Measurements from ENCODE around the gene ADORA2A.

Gene ADORA2A

GRCh38 chr22:24474649-24475255 lies 47.4 kb downstream of the ADORA2A start:
- no peak overlapping the region for H3K4me3 ChIP-seq (ENCODE audit: control insufficient read depth in 1 of 7, extremely low read depth in 1 of 7, insufficient read depth in 4 of 7, low read depth in 2 of 7, low read length in 6 of 7)
- WGBS (ENCODE audit: insufficient coverage), result no CpG with 5 or more reads among the region's 5 CpGs
- no peak overlapping the region for H3K27ac ChIP-seq (ENCODE audit: insufficient read depth in 1 of 2, low read depth in 1 of 2, low read length in 2 of 2, poor library complexity in 1 of 2, severe bottlenecking in 2 of 2)
- CTCF ChIA-PET, result interaction anchor here (1.6 to 3.3 kb wide), 2 partner anchors 9 to 20 kb away, joined by 7 to 12 read pairs; no protein-coding TSS in a partner anchor
- DNase-seq, result no peak
- no peaks in the 10 kb centered on the region for H3K36me3 ChIP-seq (ENCODE audit: control insufficient read depth in 4 of 4, insufficient read depth in 4 of 4, low read length in 3 of 4)
- H3K4me1 ChIP-seq (ENCODE audit: control extremely low read depth in 1 of 4, control insufficient read depth in 4 of 4, insufficient read depth in 4 of 4, low read length in 3 of 4), result peaks cover 0 to 2% (median 0%) of the 10 kb centered on the region in 4 experiments
- POLR2A ChIA-PET, result interaction anchor here (0.8 kb wide), 1 partner anchor 19 kb away, joined by 3 read pairs; no protein-coding TSS in a partner anchor
- H3K27me3 ChIP-seq (replicated peaks in 2 of 5; ENCODE audit: control insufficient read depth in 4 of 5, insufficient read depth in 5 of 5, low read length in 4 of 5), result no peaks in the 10 kb centered on the region
- peaks cover 0 to 2% (median 0%) of the 10 kb centered on the region in 5 experiments for H3K9me3 ChIP-seq (ENCODE audit: control extremely low read depth in 1 of 5, control insufficient read depth in 4 of 5, insufficient read depth in 2 of 5, low read depth in 1 of 5, low read length in 4 of 5)

GRCh38 chr22:24481641-24482040 lies 54.2 kb downstream of the ADORA2A start:
- Histone ChIP-seq H3K4me3 (ENCODE audit: control insufficient read depth in 1 of 7, extremely low read depth in 1 of 7, insufficient read depth in 4 of 7, low read depth in 2 of 7, low read length in 6 of 7) (no peak overlapping the region), H3K27ac (ENCODE audit: insufficient read depth in 1 of 2, low read depth in 1 of 2, low read length in 2 of 2, poor library complexity in 1 of 2, severe bottlenecking in 2 of 2) (no peak overlapping the region), H3K9me3 (ENCODE audit: control extremely low read depth in 1 of 5, control insufficient read depth in 4 of 5, insufficient read depth in 2 of 5, low read depth in 1 of 5, low read length in 4 of 5) (no peaks in the 10 kb centered on the region), H3K4me1 (ENCODE audit: control extremely low read depth in 1 of 4, control insufficient read depth in 4 of 4, insufficient read depth in 4 of 4, low read length in 3 of 4) (peaks cover 0 to 8% (median 4%) of the 10 kb centered on the region in 4 experiments), H3K36me3 (ENCODE audit: control insufficient read depth in 4 of 4, insufficient read depth in 4 of 4, low read length in 3 of 4) (no peaks in the 10 kb centered on the region), H3K27me3 (replicated peaks in 2 of 5; ENCODE audit: control insufficient read depth in 4 of 5, insufficient read depth in 5 of 5, low read length in 4 of 5) (no peaks in the 10 kb centered on the region)
- no CpG with 5 or more reads among the region's 1 CpG for WGBS (ENCODE audit: insufficient coverage)
- DNase-seq, result no peak
- ChIA-PET POLR2A (no interaction called here), CTCF (interaction anchor here (0.6 to 3.0 kb wide), 4 partner anchors 10 to 55 kb away, joined by 3 to 11 read pairs (median 4); partner anchors contain the start of gene ADORA2A)

- ChIA-PET POLR2A (no interaction called here), CTCF (interaction anchor here (1.9 to 2.1 kb wide), 2 partner anchors 16 to 44 kb away, joined by 5 to 7 read pairs; no protein-coding TSS in a partner anchor)
- WGBS (ENCODE audit: insufficient coverage), result 48% methylated on average over 3 of the region's 3 CpGs
- H3K4me1 ChIP-seq (ENCODE audit: control extremely low read depth in 1 of 4, control insufficient read depth in 4 of 4, insufficient read depth in 4 of 4, low read length in 3 of 4), result peaks cover 0 to 11% (median 5%) of the 10 kb centered on the region in 4 experiments
- peak in 2 of 3 donors; percentile 55 to 73 for DNase-seq
- no peaks in the 10 kb centered on the region for H3K9me3 ChIP-seq (ENCODE audit: control extremely low read depth in 1 of 5, control insufficient read depth in 4 of 5, insufficient read depth in 2 of 5, low read depth in 1 of 5, low read length in 4 of 5)
- no peaks in the 10 kb centered on the region for H3K36me3 ChIP-seq (ENCODE audit: control insufficient read depth in 4 of 4, insufficient read depth in 4 of 4, low read length in 3 of 4)
- H3K4me3 ChIP-seq (ENCODE audit: control insufficient read depth in 1 of 7, extremely low read depth in 1 of 7, insufficient read depth in 4 of 7, low read depth in 2 of 7, low read length in 6 of 7), result peak overlapping the region in 1 of 7 experiments; percentile 25
- no peaks in the 10 kb centered on the region for H3K27me3 ChIP-seq (replicated peaks in 2 of 5; ENCODE audit: control insufficient read depth in 4 of 5, insufficient read depth in 5 of 5, low read length in 4 of 5)
- H3K27ac ChIP-seq (ENCODE audit: insufficient read depth in 1 of 2, low read depth in 1 of 2, low read length in 2 of 2, poor library complexity in 1 of 2, severe bottlenecking in 2 of 2), result no peak overlapping the region
Measured at GRCh38 chr22:24482575-24482974, 55.2 kb downstream of the ADORA2A start.

- H3K4me3 ChIP-seq (ENCODE audit: control insufficient read depth in 1 of 7, extremely low read depth in 1 of 7, insufficient read depth in 4 of 7, low read depth in 2 of 7, low read length in 6 of 7), result no peak overlapping the region
- POLR2A ChIA-PET, result no interaction called here
- H3K36me3 ChIP-seq (ENCODE audit: control insufficient read depth in 4 of 4, insufficient read depth in 4 of 4, low read length in 3 of 4), result no peaks in the 10 kb centered on the region
- peaks cover 0 to 11% (median 5%) of the 10 kb centered on the region in 4 experiments for H3K4me1 ChIP-seq (ENCODE audit: control extremely low read depth in 1 of 4, control insufficient read depth in 4 of 4, insufficient read depth in 4 of 4, low read length in 3 of 4)
- no peaks in the 10 kb centered on the region for H3K27me3 ChIP-seq (replicated peaks in 2 of 5; ENCODE audit: control insufficient read depth in 4 of 5, insufficient read depth in 5 of 5, low read length in 4 of 5)
- no CpG with 5 or more reads among the region's 2 CpGs for WGBS (ENCODE audit: insufficient coverage)
- CTCF ChIA-PET, result interaction anchor here (1.8 to 2.1 kb wide), 3 partner anchors 8 to 44 kb away, joined by 5 to 7 read pairs (median 7); no protein-coding TSS in a partner anchor
- no peak overlapping the region for H3K27ac ChIP-seq (ENCODE audit: insufficient read depth in 1 of 2, low read depth in 1 of 2, low read length in 2 of 2, poor library complexity in 1 of 2, severe bottlenecking in 2 of 2)
- DNase-seq, result no peak
- H3K9me3 ChIP-seq (ENCODE audit: control extremely low read depth in 1 of 5, control insufficient read depth in 4 of 5, insufficient read depth in 2 of 5, low read depth in 1 of 5, low read length in 4 of 5), result no peaks in the 10 kb centered on the region
Measured at GRCh38 chr22:24482998-24483397, 55.6 kb downstream of the ADORA2A start.

GRCh38 chr22:24483976-24484545 lies 56.7 kb downstream of the ADORA2A start:
- Histone ChIP-seq H3K27ac (ENCODE audit: insufficient read depth in 1 of 2, low read depth in 1 of 2, low read length in 2 of 2, poor library complexity in 1 of 2, severe bottlenecking in 2 of 2) (no peak overlapping the region), H3K36me3 (ENCODE audit: control insufficient read depth in 4 of 4, insufficient read depth in 4 of 4, low read length in 3 of 4) (no peaks in the 10 kb centered on the region), H3K9me3 (ENCODE audit: control extremely low read depth in 1 of 5, control insufficient read depth in 4 of 5, insufficient read depth in 2 of 5, low read depth in 1 of 5, low read length in 4 of 5) (no peaks in the 10 kb centered on the region), H3K27me3 (replicated peaks in 2 of 5; ENCODE audit: control insufficient read depth in 4 of 5, insufficient read depth in 5 of 5, low read length in 4 of 5) (no peaks in the 10 kb centered on the region), H3K4me1 (ENCODE audit: control extremely low read depth in 1 of 4, control insufficient read depth in 4 of 4, insufficient read depth in 4 of 4, low read length in 3 of 4) (peaks cover 0 to 11% (median 5%) of the 10 kb centered on the region in 4 experiments), H3K4me3 (ENCODE audit: control insufficient read depth in 1 of 7, extremely low read depth in 1 of 7, insufficient read depth in 4 of 7, low read depth in 2 of 7, low read length in 6 of 7) (no peak overlapping the region)
- CTCF ChIA-PET, result interaction anchor here (1.4 to 2.1 kb wide), 5 partner anchors 9 to 45 kb away, joined by 3 to 7 read pairs (median 5); no protein-coding TSS in a partner anchor
- no peak for DNase-seq
- 90% methylated on average over 4 of the region's 5 CpGs for WGBS (ENCODE audit: insufficient coverage)
- POLR2A ChIA-PET, result no interaction called here

GRCh38 chr22:24485170-24485569 lies 57.8 kb downstream of the ADORA2A start:
- H3K36me3 ChIP-seq (ENCODE audit: control insufficient read depth in 4 of 4, insufficient read depth in 4 of 4, low read length in 3 of 4), result no peaks in the 10 kb centered on the region
- no peak for DNase-seq
- no peak overlapping the region for H3K4me3 ChIP-seq (ENCODE audit: control insufficient read depth in 1 of 7, extremely low read depth in 1 of 7, insufficient read depth in 4 of 7, low read depth in 2 of 7, low read length in 6 of 7)
- WGBS (ENCODE audit: insufficient coverage), result 100% methylated on average over 4 of the region's 4 CpGs
- CTCF ChIA-PET, result interaction anchor here (1.4 to 2.6 kb wide), 3 partner anchors 16 to 63 kb away, joined by 3 to 14 read pairs (median 3); no protein-coding TSS in a partner anchor
- H3K4me1 ChIP-seq (ENCODE audit: control extremely low read depth in 1 of 4, control insufficient read depth in 4 of 4, insufficient read depth in 4 of 4, low read length in 3 of 4), result peaks cover 0 to 11% (median 5%) of the 10 kb centered on the region in 4 experiments
- no peaks in the 10 kb centered on the region for H3K9me3 ChIP-seq (ENCODE audit: control extremely low read depth in 1 of 5, control insufficient read depth in 4 of 5, insufficient read depth in 2 of 5, low read depth in 1 of 5, low read length in 4 of 5)
- H3K27ac ChIP-seq (ENCODE audit: insufficient read depth in 1 of 2, low read depth in 1 of 2, low read length in 2 of 2, poor library complexity in 1 of 2, severe bottlenecking in 2 of 2), result no peak overlapping the region
- POLR2A ChIA-PET, result no interaction called here
- H3K27me3 ChIP-seq (replicated peaks in 2 of 5; ENCODE audit: control insufficient read depth in 4 of 5, insufficient read depth in 5 of 5, low read length in 4 of 5), result no peaks in the 10 kb centered on the region

GRCh38 chr22:24485608-24486007 lies 58.2 kb downstream of the ADORA2A start:
- peaks cover 0 to 11% (median 5%) of the 10 kb centered on the region in 4 experiments for H3K4me1 ChIP-seq (ENCODE audit: control extremely low read depth in 1 of 4, control insufficient read depth in 4 of 4, insufficient read depth in 4 of 4, low read length in 3 of 4)
- WGBS (ENCODE audit: insufficient coverage), result 70% methylated on average over 2 of the region's 3 CpGs
- CTCF ChIA-PET, result interaction anchor here (1.1 to 2.9 kb wide), 5 partner anchors 17 to 64 kb away, joined by 3 to 14 read pairs (median 3); partner anchors contain the start of gene ADORA2A
- H3K27me3 ChIP-seq (replicated peaks in 2 of 5; ENCODE audit: control insufficient read depth in 4 of 5, insufficient read depth in 5 of 5, low read length in 4 of 5), result no peaks in the 10 kb centered on the region
- no peak overlapping the region for H3K27ac ChIP-seq (ENCODE audit: insufficient read depth in 1 of 2, low read depth in 1 of 2, low read length in 2 of 2, poor library complexity in 1 of 2, severe bottlenecking in 2 of 2)
- POLR2A ChIA-PET, result no interaction called here
- no peaks in the 10 kb centered on the region for H3K9me3 ChIP-seq (ENCODE audit: control extremely low read depth in 1 of 5, control insufficient read depth in 4 of 5, insufficient read depth in 2 of 5, low read depth in 1 of 5, low read length in 4 of 5)
- no peak for DNase-seq
- no peak overlapping the region for H3K4me3 ChIP-seq (ENCODE audit: control insufficient read depth in 1 of 7, extremely low read depth in 1 of 7, insufficient read depth in 4 of 7, low read depth in 2 of 7, low read length in 6 of 7)
- H3K36me3 ChIP-seq (ENCODE audit: control insufficient read depth in 4 of 4, insufficient read depth in 4 of 4, low read length in 3 of 4), result no peaks in the 10 kb centered on the region

Data from common myeloid progenitor, CD34-positive (primary cell).